OCI-LY1 (cell line): Measurements from ENCODE around the gene DDHD1.

Experiments
- EZH2 ChIP-seq: fragments of 200-600 bp; sonication (generic), shearing (Covaris generic); IDR thresholded peaks from 2 replicates; pipeline ENCODE4 v1.8.0; 2017; ENCODE audit warnings: borderline replicate concordance, mixed run types, mild to moderate bottlenecking, antibody characterized with exemption, low read length, moderate library complexity, mixed read lengths
- TF ChIP-seq, protein P1 (sequence below): fragments of 200-600 bp; sonication (generic), shearing (Covaris generic); IDR thresholded peaks from 2 replicates; pipeline ENCODE4 v1.5.1; 2017; ENCODE audit warnings: mild to moderate bottlenecking, antibody characterized with exemption, low read length, moderate library complexity, mixed read lengths

- TF ChIP-seq, protein P1, sequence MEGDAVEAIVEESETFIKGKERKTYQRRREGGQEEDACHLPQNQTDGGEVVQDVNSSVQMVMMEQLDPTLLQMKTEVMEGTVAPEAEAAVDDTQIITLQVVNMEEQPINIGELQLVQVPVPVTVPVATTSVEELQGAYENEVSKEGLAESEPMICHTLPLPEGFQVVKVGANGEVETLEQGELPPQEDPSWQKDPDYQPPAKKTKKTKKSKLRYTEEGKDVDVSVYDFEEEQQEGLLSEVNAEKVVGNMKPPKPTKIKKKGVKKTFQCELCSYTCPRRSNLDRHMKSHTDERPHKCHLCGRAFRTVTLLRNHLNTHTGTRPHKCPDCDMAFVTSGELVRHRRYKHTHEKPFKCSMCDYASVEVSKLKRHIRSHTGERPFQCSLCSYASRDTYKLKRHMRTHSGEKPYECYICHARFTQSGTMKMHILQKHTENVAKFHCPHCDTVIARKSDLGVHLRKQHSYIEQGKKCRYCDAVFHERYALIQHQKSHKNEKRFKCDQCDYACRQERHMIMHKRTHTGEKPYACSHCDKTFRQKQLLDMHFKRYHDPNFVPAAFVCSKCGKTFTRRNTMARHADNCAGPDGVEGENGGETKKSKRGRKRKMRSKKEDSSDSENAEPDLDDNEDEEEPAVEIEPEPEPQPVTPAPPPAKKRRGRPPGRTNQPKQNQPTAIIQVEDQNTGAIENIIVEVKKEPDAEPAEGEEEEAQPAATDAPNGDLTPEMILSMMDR, result no peak
- TF ChIP-seq EZH2, result no peak
Observed at GRCh38 chr14:53093206-53093605, 59.9 kb downstream of the DDHD1 start.
